VCaP (cell line): ENCODE data around the gene CAMSAP3.

Source experiments
- H3K27ac ChIP-seq: fragments of 450-650 bp; 2 replicates; pipeline ENCODE4 v1.5.1; 2017
- CTCF ChIP-seq: fragments of 450-650 bp; conservative IDR thresholded peaks from 2 replicates; pipeline ENCODE4 v1.5.1; 2017; ENCODE audit warnings: mild to moderate bottlenecking, moderate library complexity

Gene CAMSAP3

GRCh38 chr19:7631577-7631976 is 35.9 kb downstream of the CAMSAP3 start:
- H3K27ac ChIP-seq: no peak overlapping the region
- no peak for TF ChIP-seq CTCF

DNA sequence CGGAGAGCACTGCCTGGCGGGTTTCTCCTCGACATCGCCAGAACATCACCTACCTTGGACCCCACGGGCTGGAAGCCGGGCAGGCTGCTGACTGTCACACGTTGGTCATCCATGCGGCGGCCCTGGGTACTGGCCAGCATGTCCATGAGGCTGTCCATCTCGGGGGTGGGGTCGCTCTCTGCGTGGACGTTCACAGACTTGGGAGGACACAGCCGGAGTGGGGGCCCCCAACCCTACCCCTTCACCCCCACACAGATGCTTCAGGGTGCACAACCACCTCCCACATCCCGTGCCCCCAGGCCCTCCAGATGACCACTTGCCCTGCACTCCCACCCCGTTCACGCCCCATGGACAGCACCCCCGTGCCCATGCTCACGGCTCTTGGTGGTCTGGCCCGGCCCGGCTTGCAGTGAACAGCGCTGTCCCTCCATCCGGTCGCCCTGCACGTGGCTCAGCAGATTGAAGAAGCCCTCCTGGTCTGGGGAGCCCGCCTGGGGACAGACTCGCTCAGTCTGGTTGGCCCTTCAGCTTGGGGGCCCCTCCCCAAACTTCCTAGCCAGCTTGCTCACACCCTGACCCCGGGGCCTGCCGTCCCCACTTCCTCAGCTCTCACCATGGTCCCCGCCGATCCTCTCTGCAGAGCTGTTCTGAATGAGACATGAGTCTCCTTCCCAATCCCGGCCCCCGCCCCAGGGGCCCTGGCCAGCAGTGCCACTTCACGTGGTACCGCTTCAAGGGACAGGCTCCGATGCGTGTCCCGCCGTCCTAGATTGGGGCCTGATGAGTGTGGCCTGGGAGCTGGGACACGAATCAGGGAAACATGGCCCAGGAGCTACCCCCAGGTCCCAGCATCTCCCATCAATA is 36.9 kb downstream of the CAMSAP3 start:
- no peak overlapping the region for H3K27ac ChIP-seq
- no peak for TF ChIP-seq CTCF

GRCh38 chr19:7633698-7634097 is 38.0 kb downstream of the CAMSAP3 start, which contains the start of gene PCP2:
PCP2 (minus strand) TSS chr19:7633719; CDS start chr19:7633457, 262 bp downstream.
- TF ChIP-seq CTCF: no peak
- no peak within 1 kb of the TSS for H3K27ac ChIP-seq

DNA sequence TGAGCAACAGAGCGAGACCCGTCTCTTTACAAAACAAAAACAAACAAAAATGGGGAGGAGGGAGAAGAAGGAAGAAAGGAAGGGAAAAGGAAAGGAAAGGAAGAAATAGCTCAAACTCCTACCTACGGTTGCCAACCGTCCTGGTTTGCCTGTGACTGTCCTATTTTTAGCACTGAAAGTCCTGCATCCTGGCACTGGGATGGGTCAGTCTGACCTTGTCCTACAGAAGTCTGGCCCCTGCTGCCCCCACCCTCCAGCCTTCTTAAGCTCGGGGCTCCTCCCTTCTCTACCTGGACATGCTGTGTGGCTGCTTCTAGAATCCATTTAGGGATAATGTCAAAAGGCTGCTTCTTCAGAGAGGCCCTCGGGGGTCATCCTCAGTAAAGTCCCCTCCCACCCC is 40.0 kb downstream of the CAMSAP3 start:
- H3K27ac ChIP-seq: no peak overlapping the region
- no peak for TF ChIP-seq CTCF

DNA sequence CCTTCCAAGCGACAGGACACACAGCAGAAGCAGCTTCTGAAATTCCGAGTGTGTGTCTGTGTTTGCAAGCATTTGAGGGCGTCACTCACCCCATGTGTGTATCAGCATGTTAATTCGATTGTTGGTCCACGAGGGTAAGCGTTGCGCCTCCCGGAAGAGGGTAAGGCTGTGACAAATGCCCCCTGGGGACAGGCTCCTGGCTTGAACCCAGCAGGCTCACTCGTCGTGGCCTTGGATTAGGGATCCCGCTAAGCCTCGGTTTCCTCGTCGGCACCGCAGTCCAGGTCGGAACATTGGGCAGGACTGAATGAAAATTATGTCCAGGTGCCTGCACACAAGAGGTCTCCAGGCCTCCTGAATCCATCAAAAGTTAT is 40.6 kb downstream of the CAMSAP3 start:
- no peak overlapping the region for H3K27ac ChIP-seq
- no peak for TF ChIP-seq CTCF

- no peak for TF ChIP-seq CTCF
- no peak within 1 kb of the TSS for H3K27ac ChIP-seq
Measured at GRCh38 chr19:7636691-7637373, 41.2 kb downstream of the CAMSAP3 start, which contains the start of gene STXBP2. STXBP2 (plus strand) TSS chr19:7637110; CDS start chr19:7637150, 40 bp downstream.
